ENCODE results near the gene SYNDIG1. TPM values are rescaled to one million over a fixed set of nuclear protein-coding genes. Genes with fewer than 3 reads are reported as not detected.

SYNDIG1 gene
- total and polyA plus RNA-seq, 2 donors (not counting 1 experiment from before 2014, with no cell fraction given): not detected

- CTCF ChIA-PET: no interaction called here
- H3K9me3 Mint-ChIP-seq (ENCODE audit: insufficient read depth): no peaks in the 10 kb centered on the region
- POLR2A ChIA-PET: no interaction called here
Observed at GRCh38 chr20:24588725-24589340, 119.4 kb downstream of the SYNDIG1 start.

GRCh38 chr20:24589381-24589780 lies 120.0 kb downstream of the SYNDIG1 start:
- ATAC-seq (ENCODE audit: low read depth) (no peak), DNase-seq (no peak)
- H4K20me1 ChIP-seq (ENCODE audit: control insufficient read depth, insufficient read depth, low read length, poor library complexity, severe bottlenecking): no peaks in the 10 kb centered on the region
- no peak overlapping the region for H2AFZ ChIP-seq (ENCODE audit: insufficient read depth, low read depth, low read length, poor library complexity, severe bottlenecking)
- Mint-ChIP-seq H3K4me1 (peaks cover 2% of the 10 kb centered on the region), H3K27ac (no peak overlapping the region), H3K27me3 (no peaks in the 10 kb centered on the region), H3K4me3 (no peak overlapping the region), H3K9me3 (ENCODE audit: insufficient read depth) (no peaks in the 10 kb centered on the region)
- CTCF ChIA-PET: no interaction called here
- no peaks in the 10 kb centered on the region for H3K36me3 ChIP-seq (replicated peaks in 1 of 2; ENCODE audit: control extremely low read depth in 1 of 2, control insufficient read depth in 1 of 2, extremely low read depth in 1 of 2, insufficient read depth in 2 of 2, low read length in 1 of 2)
- H3K4me2 ChIP-seq (replicated peaks; ENCODE audit: low read depth, low read length, poor library complexity, severe bottlenecking): no peak overlapping the region
- H3K4me3 ChIP-seq (ENCODE audit: control extremely low read depth in 1 of 5, extremely low read depth in 1 of 5, insufficient read depth in 1 of 5, low read depth in 2 of 5, low read length in 4 of 5): no peak overlapping the region
- intact Hi-C loops (cut with micrococcal nuclease): no loop called here
- H3K4me1 ChIP-seq (ENCODE audit: control insufficient read depth in 2 of 2, insufficient read depth in 2 of 2, low read length in 2 of 2): no peaks in the 10 kb centered on the region
- TF ChIP-seq EZH2 (IDR thresholded peaks at IDR 0.05; ENCODE audit: borderline replicate concordance, insufficient read depth, low read depth, low read length, poor library complexity, severe bottlenecking) (no peak), CTCF (IDR thresholded peaks at IDR 0.05) (no peak)
- POLR2A ChIA-PET: no interaction called here
- H3K27me3 ChIP-seq (replicated peaks in 1 of 4; ENCODE audit: control extremely low read depth in 1 of 4, control insufficient read depth in 3 of 4, insufficient read depth in 4 of 4, low read length in 3 of 4): no peaks in the 10 kb centered on the region
- no peaks in the 10 kb centered on the region for H3K9me3 ChIP-seq (ENCODE audit: control extremely low read depth in 1 of 3, control insufficient read depth in 2 of 3, insufficient read depth in 1 of 3, low read length in 2 of 3)
- WGBS (ENCODE audit: insufficient coverage): 75% methylated on average over 1 of the region's 4 CpGs
- H3K79me2 ChIP-seq (ENCODE audit: control insufficient read depth, insufficient read depth, low read length): no peaks in the 10 kb centered on the region
- H3K9ac ChIP-seq (ENCODE audit: low read length): no peak overlapping the region
- H3K27ac ChIP-seq (ENCODE audit: low read length in 2 of 2): no peak overlapping the region

More at GRCh38 chr20:24588725-24589340, 119.4 kb downstream of the SYNDIG1 start:
- DNase-seq: no peak
- Mint-ChIP-seq H3K27me3 (no peaks in the 10 kb centered on the region), H3K4me3 (no peak overlapping the region), H3K4me1 (peaks cover 2% of the 10 kb centered on the region), H3K27ac (no peak overlapping the region)
- no peak overlapping the region for H2AFZ ChIP-seq (ENCODE audit: insufficient read depth, low read depth, low read length, poor library complexity, severe bottlenecking)
- intact Hi-C loops (cut with micrococcal nuclease): no loop called here
- WGBS (ENCODE audit: insufficient coverage): no CpG with 5 or more reads among the region's 4 CpGs
- H3K4me2 ChIP-seq (replicated peaks; ENCODE audit: low read depth, low read length, poor library complexity, severe bottlenecking): no peak overlapping the region
- H4K20me1 ChIP-seq (ENCODE audit: control insufficient read depth, insufficient read depth, low read length, poor library complexity, severe bottlenecking): no peaks in the 10 kb centered on the region
- no peak overlapping the region for H3K27ac ChIP-seq (ENCODE audit: low read length in 2 of 2)
- H3K36me3 ChIP-seq (replicated peaks in 1 of 2; ENCODE audit: control extremely low read depth in 1 of 2, control insufficient read depth in 1 of 2, extremely low read depth in 1 of 2, insufficient read depth in 2 of 2, low read length in 1 of 2): no peaks in the 10 kb centered on the region
- no peak overlapping the region for H3K4me3 ChIP-seq (ENCODE audit: control extremely low read depth in 1 of 5, extremely low read depth in 1 of 5, insufficient read depth in 1 of 5, low read depth in 2 of 5, low read length in 4 of 5)
- H3K79me2 ChIP-seq (ENCODE audit: control insufficient read depth, insufficient read depth, low read length): no peaks in the 10 kb centered on the region
- H3K27me3 ChIP-seq (replicated peaks in 1 of 4; ENCODE audit: control extremely low read depth in 1 of 4, control insufficient read depth in 3 of 4, insufficient read depth in 4 of 4, low read length in 3 of 4): no peaks in the 10 kb centered on the region
- H3K9me3 ChIP-seq (ENCODE audit: control extremely low read depth in 1 of 3, control insufficient read depth in 2 of 3, insufficient read depth in 1 of 3, low read length in 2 of 3): no peaks in the 10 kb centered on the region
- no peak for ATAC-seq (ENCODE audit: low read depth)
- no peak for TF ChIP-seq EZH2 (IDR thresholded peaks at IDR 0.05; ENCODE audit: borderline replicate concordance, insufficient read depth, low read depth, low read length, poor library complexity, severe bottlenecking)
- TF ChIP-seq CTCF (IDR thresholded peaks at IDR 0.05): no peak
- no peak overlapping the region for H3K9ac ChIP-seq (ENCODE audit: low read length)
- no peaks in the 10 kb centered on the region for H3K4me1 ChIP-seq (ENCODE audit: control insufficient read depth in 2 of 2, insufficient read depth in 2 of 2, low read length in 2 of 2)
